Left kidney (tissue), 2 donors: ENCODE measurements around the gene MYO18A. TPM values are rescaled to one million over a fixed set of nuclear protein-coding genes. Genes with fewer than 3 reads are reported as not detected.

Experiments used
- DNase-seq: peaks from one replicate; pipeline ENCODE4 v3.0.0-alpha.2; 2013
- polyA plus RNA-seq: library from polyadenylated mRNA; unstranded; fragments of 120-200 nt; gene quantifications from one replicate; pipeline ENCODE4 v1.2.1, GENCODE V29; 2013; ENCODE audit not compliant: insufficient read length

MYO18A gene
- polyA plus RNA-seq, 1 donor = 43.8 TPM

DNA sequence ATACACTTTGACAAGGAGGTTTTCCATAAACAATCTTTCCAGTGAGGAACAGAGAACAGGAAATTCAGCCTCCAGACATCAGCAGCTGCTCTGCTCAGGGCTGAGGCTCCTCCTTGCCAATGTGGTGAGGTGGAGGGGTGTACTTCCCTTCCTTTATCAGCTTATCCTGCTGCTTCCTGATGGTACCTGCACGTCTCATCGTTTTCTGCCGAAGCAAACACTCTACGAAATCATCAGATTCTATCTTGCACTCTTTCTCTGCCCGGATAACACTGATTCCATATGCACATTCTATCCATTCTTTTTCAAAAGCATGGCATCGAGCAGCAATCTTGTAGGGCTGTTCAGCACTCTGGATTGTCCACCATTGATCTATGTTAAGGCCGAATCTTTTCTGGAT, 159.0 kb downstream of the MYO18A start:
- no peak for DNase-seq

Other genes with a start within 250 kb of the MYO18A start
- 57.6 TPM for gene PHF12, start 228.9 kb downstream of the MYO18A start, polyA plus RNA-seq
- 0.63 TPM for gene SEZ6, start 174.4 kb downstream of the MYO18A start, polyA plus RNA-seq
- gene PIPOX, start 137.3 kb downstream of the MYO18A start, polyA plus RNA-seq = 8.8 TPM
- gene CRYBA1, start 66.5 kb upstream of the MYO18A start, polyA plus RNA-seq = not detected
- gene NUFIP2, start 113.8 kb upstream of the MYO18A start, polyA plus RNA-seq = 48.7 TPM
- 56.2 TPM for gene TAOK1, start 210.0 kb upstream of the MYO18A start, polyA plus RNA-seq